ENCODE data around the gene NSMCE3. TPM values are rescaled to one million over a fixed set of nuclear protein-coding genes. Genes with fewer than 3 reads are reported as not detected.

Gene NSMCE3
- total RNA-seq, 1 experiment from 2014 or later = 10.9 TPM

DNA sequence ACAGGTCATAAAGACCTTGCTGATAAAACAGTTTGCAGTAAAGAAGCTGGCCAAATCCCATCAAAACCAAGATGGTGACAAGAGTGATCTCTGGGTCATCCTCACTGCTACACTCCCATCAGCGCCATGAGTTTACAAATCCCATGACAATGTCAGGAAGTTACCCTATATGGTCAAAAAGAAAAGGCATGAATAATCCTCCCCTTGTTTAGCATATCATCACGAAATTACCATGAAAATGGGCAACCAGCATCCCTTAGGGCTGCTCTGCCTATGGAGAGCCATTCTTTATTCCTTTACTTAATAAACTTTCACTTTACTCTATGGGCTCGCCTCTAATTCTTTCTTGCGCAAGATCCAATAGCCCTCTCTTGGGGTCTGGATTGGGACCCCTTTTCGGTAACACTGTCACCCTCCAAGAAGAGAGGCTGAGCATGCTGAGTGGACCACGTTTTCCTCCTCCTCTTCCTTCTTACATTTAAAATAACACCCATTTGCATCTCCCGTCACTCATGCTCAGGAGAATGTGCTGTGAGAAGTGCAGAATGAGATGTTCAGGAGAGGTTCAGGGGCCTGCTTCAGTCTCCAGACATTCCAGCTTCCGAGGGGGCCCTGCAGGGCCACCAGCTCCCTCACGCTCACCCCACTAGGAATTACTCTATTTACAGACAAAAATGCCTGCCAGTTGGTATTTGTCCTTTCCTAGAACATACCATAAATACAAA, 47.3 kb downstream of the NSMCE3 start:
- DNase-seq (ENCODE audit: low read depth) = no peak

DNA sequence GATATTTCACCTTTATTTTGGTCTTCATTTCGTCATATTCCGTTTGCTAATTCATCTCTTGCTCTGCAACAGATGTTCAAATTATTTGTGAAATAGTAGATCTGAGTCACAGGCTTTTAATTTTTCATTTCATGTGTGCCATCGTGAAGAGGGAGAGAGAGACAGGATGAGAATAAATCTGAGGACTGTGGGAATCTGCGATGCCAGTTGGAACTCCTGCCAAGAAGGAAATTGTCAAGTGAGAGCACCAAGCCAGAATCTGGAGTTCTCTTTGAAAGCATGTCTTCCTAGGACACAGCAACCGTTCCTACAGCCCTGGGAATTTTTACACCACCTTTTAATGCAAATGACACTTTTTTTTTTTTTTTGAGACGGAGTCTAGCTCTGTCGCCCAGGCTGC, 48.8 kb downstream of the NSMCE3 start:
- no peak for DNase-seq (ENCODE audit: low read depth)

DNA sequence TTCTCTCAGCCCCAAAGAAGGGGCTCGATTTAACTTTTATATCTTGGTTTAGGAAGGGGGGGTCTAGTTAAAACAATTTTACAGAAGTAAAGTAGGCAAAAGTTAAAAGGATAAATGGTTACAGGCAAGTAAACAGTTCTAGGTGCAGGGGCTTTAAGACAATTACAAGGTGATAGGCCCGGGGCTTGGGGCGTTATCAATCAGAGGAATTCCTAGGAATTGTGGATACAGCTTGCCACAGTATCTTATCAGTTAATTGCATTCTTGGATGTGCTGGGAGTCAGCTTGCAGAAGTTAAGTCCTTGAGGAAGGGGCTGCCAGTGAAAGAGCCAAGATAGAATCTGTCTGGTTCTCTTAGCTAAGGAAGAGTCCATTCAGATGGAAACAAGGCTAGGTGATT, 52.7 kb downstream of the NSMCE3 start:
- no peak for DNase-seq (ENCODE audit: low read depth)
